HG02571 (cell line): ENCODE measurements around the gene SLC22A23.

Source experiments
- ATAC-seq: cut with Tn5 transposase; IDR thresholded peaks from one replicate; pipeline ENCODE4 v1.9.1; 2021; ENCODE audit warnings: mild to moderate bottlenecking, moderate library complexity; ENCODE audit not compliant: unreplicated experiment

The SLC22A23 gene

DNA sequence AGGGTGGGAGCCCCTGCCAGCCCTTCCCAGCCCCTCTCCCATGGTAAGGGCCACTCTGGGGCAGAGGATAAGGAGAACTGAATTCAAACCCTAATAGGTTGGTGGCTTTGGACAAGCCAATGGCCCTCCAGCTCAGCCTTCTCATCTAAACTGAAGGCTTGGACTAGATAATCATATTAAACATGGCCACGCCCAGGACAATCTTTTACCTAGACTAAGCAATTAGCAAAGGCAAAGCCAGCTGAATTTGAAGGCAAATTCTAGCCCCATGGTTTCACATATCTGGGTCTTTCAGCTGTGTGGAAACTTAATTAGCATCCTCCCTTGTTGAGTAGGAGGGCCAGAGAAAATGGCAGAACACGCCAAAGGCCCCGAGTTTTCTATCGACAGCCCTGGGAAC is 10.7 kb downstream of the SLC22A23 start:
- ATAC-seq, result no peak

- no peak for ATAC-seq
These were observed 12.4 kb downstream of the SLC22A23 start for GRCh38 chr6:3444276-3445088.

DNA sequence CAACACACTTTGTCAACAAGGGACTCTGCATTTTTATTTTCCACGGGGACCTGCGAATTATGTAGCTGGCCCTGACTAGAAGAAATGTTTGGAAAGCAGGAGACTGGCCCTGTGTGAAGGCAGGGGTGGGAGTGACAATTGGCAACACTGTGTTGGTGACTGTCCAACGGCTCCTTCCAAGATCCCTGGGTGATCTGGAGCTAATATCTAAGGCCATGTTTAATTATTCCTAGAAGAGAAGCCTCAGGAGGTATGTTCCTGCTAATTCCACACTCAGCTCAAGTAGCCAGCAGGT is 13.7 kb downstream of the SLC22A23 start:
- no peak for ATAC-seq

DNA sequence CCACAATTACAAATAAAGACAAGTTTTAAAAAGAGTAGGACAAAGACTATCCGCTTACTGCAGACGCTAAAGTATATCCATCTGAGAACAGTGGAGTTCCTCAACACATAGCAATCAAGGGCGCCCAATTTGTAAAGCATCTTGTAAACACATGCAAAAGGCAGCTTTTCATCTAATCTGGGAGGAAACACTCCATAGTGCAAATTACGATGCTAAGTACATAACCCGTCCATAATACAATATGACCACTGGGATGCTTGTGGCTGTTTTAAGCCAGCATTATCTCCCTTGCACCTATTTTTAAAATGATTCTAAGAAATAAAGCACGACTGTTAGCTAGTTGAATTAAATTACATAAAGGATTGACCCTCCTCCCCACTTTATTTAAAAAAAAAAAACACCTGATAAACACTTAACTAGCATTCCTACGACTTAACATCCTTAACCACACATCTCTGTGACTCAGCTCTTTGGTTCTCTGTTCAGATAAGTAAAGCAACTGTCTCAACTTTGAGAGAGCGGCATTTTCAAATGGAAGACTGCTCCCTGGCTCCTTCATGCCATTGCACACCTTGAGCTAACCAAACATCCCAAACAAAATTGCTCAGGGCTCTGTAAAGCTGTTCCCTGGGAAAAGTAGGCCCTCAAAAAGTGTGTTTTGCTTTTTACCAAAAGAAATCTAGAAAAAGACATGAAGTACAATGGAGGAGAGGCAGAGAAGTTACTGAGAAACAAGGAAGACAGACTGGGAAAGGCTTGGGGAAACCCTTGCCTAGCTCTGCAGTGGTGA is 14.2 kb downstream of the SLC22A23 start:
- no peak for ATAC-seq

GRCh38 chr6:3440911-3441310 is 15.9 kb downstream of the SLC22A23 start:
- ATAC-seq, result no peak

DNA sequence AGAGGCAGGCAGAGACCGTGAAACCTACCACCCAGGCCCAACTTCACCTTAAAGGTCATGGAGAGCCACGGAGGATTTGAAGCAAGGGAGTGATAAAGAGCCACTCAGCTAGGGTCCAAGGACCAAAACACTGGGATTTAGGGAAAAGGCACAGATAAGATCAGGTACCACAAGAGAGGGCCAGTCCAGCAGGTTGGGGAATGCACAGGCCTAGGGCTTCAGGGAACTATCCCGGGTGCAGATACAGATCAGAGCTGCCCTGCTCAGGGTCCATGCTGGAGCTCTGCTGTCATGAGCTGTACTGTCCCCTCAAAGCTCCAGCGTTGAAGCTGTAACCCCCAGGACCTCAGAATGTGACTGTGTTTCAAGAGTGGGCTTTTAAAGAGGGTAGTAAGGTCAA is 16.9 kb downstream of the SLC22A23 start:
- no peak for ATAC-seq

DNA sequence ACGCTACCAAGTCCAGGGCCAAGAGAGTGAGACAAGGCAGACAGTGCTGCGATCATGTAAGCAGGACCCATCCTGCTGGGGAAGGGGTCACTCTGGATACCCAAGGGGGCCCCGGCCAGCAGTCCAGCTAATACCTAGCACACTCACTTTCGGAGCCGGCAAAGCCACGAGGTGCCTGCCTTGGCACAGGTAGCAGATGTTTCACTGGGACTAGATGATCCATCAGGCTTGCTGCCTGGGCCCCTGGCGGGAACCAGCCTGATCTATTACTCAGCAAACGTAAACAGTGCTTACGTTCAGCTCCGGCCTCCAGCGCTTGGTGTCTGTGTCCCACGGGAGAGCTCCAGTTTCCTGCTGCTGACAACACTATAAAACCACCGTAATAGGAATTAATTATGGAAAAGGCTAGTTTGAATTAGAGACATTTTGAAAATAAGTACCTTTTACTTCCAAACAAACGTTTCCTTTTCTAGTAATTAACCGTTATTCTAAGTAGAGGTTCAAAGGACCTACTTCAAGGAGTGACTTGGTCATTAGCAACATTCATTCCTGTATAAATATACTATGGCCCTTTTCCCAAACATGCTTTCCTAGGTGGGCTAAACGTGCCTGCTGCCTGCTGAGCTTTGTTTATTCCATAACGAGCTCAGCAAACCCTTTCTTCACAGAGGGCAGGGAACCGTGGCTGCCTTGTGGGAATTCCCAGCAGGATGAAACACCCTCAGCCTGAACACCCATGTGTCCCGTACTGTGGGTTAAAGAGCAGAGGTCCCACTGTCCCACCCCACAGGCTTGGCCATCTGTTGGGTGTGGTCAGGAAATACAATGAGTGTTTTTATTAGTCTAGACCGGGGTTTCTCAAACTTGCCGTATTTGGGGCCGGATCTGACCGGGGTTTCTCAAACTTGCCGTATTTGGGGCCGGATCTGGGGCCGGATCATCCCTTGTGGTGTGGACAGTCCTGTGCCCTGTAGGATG is 18.4 kb downstream of the SLC22A23 start:
- no peak for ATAC-seq

DNA sequence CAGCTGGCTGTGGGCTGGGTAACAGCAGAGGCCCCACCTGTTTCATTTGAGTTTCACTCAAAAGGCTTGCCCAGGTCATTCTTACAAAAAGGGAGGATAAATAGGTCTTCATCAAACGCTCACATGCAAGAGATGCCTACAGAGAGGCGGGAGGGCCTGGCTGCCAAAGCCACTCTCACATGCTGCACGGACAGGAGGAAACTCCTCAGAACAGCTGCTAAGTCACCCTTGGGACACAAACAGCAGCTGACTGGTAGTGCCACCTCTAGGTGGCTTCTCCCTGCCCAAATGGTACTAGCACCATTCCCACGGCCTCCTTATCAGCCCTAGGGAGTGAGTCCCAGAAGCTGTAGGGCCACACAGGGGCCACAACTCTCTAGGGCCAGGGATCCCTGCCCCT is 23.8 kb downstream of the SLC22A23 start:
- no peak for ATAC-seq

DNA sequence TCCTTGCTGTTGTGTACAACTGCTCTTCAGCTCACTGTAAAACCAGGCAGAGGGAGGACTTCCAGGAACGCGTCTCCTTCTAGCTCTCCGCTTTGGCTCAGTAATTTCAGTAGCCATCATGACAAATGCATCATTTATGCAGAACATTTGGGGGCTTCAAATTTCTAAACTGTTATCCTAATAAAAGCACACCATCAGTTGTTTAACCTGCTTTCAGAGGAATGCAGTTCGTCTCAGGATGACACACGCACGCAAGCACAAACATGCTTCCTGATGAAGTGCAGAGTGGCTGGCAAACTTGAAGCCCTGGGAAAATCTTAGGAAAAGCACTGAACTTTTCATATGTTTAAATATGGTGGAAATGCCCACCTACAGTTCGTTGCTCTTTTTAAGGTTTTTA is 24.4 kb downstream of the SLC22A23 start:
- ATAC-seq, result no peak

GRCh38 chr6:3431994-3432393 is 24.9 kb downstream of the SLC22A23 start:
- ATAC-seq, result no peak

DNA sequence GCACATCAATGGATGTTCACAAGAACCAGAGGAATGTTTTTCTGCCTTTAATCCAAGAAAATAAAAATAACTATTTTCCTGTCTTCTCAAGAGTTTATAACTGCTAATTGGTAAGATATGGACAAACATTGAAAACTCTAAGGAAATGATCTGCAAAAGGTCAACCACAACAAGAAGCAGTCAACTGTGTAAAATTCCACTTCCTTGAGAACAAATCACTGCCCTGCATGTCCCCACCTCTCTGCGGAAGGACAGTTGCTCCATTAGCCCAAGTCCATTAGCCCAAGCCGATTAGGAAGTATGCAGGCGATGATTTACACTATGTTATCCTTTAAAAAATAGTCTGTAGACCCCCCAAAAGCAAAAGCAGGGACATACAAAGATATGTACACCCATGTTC is 27.6 kb downstream of the SLC22A23 start:
- ATAC-seq, result no peak

DNA sequence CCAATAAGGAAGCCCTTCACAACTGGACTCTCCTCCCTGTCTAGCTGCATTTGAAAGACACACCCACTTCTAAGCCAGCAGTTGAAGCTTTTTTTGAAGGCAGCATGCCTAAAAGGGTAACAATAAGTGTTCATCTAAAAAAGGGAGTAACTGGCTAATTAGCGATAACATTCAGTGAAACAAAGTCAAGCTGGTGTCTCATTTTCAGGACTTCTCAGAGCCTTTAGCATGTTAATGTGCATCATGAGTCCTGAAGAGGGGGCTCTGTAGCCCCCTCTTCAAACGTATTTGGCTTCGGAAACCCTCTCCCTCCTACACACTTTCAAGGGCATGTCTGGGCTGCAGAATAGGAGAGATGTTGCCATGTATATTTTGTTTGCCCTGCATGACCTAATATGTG is 28.1 kb downstream of the SLC22A23 start:
- ATAC-seq, result no peak

- no peak for ATAC-seq
These were observed 28.6 kb downstream of the SLC22A23 start for GRCh38 chr6:3428247-3428646.

GRCh38 chr6:3427687-3428085 is 29.2 kb downstream of the SLC22A23 start:
- ATAC-seq, result no peak

DNA sequence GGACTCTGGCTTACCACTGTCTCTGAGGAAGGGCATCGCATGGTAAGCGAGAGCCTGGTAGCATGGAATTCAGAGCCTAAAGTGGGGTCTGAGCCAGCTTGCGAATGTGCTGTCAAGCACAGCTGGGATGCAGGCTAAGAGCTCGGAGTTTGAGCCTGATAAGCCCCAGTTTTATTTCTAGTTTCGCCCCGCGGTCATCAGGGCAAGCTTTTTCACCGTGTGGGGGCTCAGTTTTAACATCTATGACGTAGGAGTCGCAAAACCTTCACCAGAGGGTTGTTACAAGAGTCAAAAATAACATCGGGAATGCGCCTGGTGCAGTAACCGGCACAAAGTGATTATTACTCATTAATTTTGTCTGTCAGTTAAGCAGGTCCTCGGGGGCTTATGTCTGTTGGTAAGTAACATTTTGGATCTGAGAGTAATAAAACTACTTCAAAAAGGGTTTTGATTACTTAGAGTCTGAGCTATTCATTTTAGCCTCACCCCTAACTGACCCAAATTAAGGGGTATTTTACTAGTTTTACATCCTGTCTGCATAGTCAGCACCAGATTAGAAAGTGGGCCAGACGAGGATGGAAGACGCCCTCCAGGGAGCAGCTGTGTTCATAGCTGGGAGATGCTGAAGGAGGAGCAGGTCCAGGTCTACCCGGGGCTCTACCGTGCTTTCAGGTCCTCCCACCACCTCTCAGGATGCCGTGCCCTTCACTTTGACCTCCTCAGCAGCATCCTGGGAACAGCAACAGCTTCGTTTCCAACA is 29.7 kb downstream of the SLC22A23 start:
- ATAC-seq, result no peak

DNA sequence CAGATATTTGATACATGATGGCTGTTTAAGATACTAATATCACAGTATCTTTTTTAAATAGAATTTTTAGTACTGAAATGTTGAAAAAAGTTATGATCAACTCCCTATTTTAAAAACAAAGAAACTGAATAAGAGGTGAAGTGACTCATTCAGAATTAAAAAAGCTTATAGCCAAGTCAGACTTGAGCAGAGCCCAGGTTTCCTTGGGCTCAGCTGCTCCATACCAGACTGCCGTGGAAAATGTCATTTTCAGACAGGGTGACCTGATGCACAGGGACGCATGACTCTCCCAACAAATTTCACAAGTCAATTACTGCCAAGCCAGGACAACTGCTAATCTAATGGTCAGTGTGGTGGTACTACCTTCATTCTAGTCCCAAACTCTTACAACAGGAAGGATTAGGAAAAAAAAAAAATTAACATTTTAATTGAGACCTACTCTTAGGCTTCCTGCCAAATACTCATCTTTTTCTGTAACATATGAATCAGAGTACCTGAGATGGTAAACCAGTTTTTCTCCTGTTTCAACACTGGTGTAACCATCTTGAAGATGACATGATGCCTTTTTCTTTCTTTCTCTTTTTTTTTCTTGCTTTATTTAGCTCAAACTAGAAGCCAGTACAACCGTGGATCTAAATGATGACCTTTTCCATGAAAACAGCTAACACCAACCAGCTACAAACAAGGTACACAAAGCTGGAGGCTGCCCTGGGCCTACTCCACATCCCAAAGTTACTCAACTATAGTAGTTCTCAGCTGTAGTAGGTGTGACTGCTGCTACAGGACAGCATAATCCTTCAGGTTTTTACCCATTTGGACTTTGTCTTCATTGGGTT is 30.5 kb downstream of the SLC22A23 start:
- no peak for ATAC-seq

DNA sequence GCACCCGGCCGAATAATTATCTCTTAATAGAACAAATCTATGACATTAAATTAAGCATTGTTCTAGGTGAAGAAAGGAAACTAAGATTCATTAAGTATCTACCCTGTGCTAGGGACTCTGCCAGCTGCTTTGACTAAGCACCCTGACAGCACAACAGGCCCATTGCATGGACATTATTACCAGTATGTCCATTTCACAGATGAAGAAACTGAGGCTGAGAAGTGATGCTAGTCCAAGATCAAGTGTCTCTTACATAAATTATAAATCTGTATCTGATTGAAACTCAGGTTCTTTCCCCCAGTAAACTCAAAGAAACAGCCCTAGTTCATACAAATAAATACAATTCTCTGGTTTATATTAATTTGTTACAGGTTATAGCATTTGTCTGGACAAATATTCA is 31.3 kb downstream of the SLC22A23 start:
- no peak for ATAC-seq

DNA sequence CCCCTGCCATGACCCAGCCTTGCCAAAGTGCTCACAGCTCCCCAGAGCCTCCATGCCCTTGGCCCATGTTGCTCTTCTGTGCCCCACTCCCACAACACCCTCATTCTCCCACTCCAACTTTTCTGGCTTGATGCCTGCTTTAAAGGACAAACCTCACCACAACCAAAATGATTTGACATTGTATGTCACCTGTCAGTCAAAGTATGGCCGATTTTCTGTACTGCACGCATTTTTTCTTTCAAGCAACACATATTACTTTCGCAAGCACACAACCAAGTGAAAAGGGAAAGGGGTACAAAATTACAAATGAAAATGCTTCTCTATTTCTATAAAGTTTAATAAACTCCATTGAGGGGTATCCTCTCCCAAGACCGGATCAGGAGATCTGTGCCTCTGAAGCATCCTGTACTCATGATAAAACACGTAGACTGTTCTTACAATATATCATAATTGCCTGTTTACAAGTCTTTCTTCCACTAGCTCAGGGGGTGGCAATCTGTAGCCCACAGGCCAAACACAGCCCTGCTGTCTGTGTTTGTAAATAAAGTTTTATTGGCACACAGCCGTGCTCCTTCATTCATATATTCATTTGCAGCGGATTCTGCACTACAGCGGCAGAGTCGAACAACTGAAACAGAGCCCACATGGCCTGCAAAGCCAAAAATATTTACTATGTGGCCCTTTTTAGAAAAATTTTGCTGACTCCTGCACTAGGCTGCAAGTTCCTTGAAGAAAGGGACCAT is 32.5 kb downstream of the SLC22A23 start:
- ATAC-seq, result no peak
